Lower leg skin (tissue), 4 donors: ENCODE measurements around the gene EIF2D. TPM values are rescaled to one million over a fixed set of nuclear protein-coding genes. Genes with fewer than 3 reads are reported as not detected.

Experiments
- DNase-seq, 2 donors: peaks; one replicate each; pipeline ENCODE4 v3.0.0-alpha.2; 2019; ENCODE audit warnings: low spot score in 2 of 2
- H3K4me3 ChIP-seq: fragments of 200-600 bp; sonication (generic); 2 replicates; pipeline ENCODE4 v1.5.1; 2017; ENCODE audit warnings: mild to moderate bottlenecking, low read depth; ENCODE audit not compliant: poor library complexity, severe bottlenecking
- CTCF ChIP-seq, 3 donors: fragments of 450-650 bp; IDR thresholded peaks; one replicate each; pipeline ENCODE4 v1.5.1; 2016; ENCODE audit warnings: antibody characterized with exemption in 3 of 3, mild to moderate bottlenecking in 3 of 3, moderate library complexity in 2 of 3
- POLR2A ChIP-seq, 2 donors: fragments of 450-650 bp; IDR thresholded peaks; one replicate each; pipeline ENCODE4 v1.6.1; 2016 to 2017; ENCODE audit warnings: antibody characterized with exemption in 2 of 2, mild to moderate bottlenecking in 1 of 2, moderate library complexity in 1 of 2
- WGBS, 2 donors: methylation state at CpG; one replicate each; pipeline ENCODE4 v1.1.5; 2018; 5-methylcytosine and 5-hydroxymethylcytosine counted together
- intact Hi-C: fragments of 100-400 bp; cut with DNase I; formaldehyde crosslinking; loops from one replicate; pipeline ENCODE4 v1.15.0; 2023; ENCODE audit warnings: low total_unique reads
- total RNA-seq, 4 donors: library from RNA; depleted of rRNA; stranded (reverse); fragments of >200 nt; gene quantifications; one replicate each; pipeline ENCODE4 v1.1.0, GENCODE V29; 2016

Gene EIF2D
- total RNA-seq, 4 donors from 2014 or later = 39.7 to 57.3 (median 53.1) TPM

- intact Hi-C loops = no loop called here
- WGBS, 2 donors = 50 to 59% methylated on average over 5 to 6 of the region's 6 CpGs
- H3K4me3 ChIP-seq = no peak overlapping the region
- TF ChIP-seq CTCF (IDR thresholded peaks at IDR 0.05) (no peak), POLR2A (IDR thresholded peaks at IDR 0.05) (no peak)
- no peak for DNase-seq
Observed at GRCh38 chr1:206657751-206658150, 45.5 kb upstream of the EIF2D start.

DNA sequence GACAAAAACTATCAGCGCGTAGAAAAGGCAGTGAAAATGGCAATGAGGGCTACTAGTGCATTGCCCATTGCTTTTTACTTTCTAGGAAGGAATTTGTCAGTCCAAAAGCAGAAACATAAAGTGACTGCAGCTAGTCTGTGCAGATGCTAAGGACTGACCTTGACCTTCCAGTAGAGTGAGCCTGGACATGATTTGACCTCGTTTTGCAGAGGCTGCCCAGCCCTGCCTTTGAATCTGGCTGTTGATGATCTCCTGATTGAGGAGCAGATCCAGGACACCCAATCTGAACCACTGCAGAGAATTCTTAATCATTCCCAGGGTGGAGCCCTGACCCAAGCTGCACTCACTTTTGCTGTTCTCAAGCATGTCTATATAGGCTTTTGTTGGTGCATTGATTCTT lies 44.7 kb upstream of the EIF2D start:
- no peak overlapping the region for H3K4me3 ChIP-seq
- no peak for TF ChIP-seq POLR2A (IDR thresholded peaks at IDR 0.05)
- TF ChIP-seq CTCF (IDR thresholded peaks at IDR 0.05) = no peak
- DNase-seq = no peak
- intact Hi-C loops = no loop called here
- WGBS, 2 donors = 87 to 89% methylated on average over 3 of the region's 3 CpGs

GRCh38 chr1:206655471-206655882 lies 43.2 kb upstream of the EIF2D start:
- TF ChIP-seq CTCF (IDR thresholded peaks at IDR 0.05) (no peak), POLR2A (IDR thresholded peaks at IDR 0.05) (no peak)
- 74 to 82% methylated on average over 4 of the region's 4 CpGs for WGBS, 2 donors
- intact Hi-C loops = no loop called here
- no peak overlapping the region for H3K4me3 ChIP-seq
- no peak for DNase-seq

GRCh38 chr1:206654828-206655227 lies 42.6 kb upstream of the EIF2D start:
- 65 to 77% methylated on average over 2 of the region's 2 CpGs for WGBS, 2 donors
- no peak for TF ChIP-seq POLR2A (IDR thresholded peaks at IDR 0.05)
- TF ChIP-seq CTCF (IDR thresholded peaks at IDR 0.05) = no peak
- intact Hi-C loops = no loop called here
- no peak overlapping the region for H3K4me3 ChIP-seq
- no peak for DNase-seq

DNA sequence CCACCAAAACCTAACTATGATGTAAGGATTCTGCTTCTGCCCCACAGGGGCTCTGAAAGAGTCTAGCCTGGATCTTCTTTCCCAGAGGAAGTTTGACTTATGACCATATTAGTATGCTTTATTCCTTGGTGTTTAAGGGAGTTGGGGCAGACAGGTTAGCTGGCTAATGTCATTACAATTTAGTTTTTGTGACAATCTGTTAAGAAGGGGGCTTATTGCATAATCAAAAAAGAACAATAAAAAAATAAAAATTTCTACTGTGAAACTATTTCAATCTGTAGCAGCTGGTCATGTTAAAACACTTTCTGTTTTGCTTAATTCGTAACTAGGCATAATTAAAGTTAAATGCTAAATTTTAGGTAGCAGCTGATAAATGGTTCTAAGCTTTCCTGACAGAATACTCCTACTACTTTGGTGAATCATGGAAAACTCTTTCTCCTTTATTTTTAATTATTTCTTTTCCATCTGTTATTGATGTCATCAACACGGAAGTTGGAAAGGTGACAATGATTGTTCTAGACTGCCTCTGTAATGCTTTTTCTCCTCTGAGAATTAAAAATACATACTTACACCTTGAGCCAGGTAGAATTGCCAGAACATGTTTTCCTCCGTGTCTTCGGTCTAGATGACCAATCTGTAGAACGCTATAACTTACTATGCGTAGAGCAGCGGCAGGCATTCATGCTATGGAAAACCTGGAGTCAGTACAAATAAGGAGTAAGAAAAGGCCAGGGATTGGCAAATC lies 41.6 kb upstream of the EIF2D start:
- 44 to 58% methylated on average over 7 of the region's 7 CpGs for WGBS, 2 donors
- DNase-seq = no peak
- intact Hi-C loops = no loop called here
- no peak overlapping the region for H3K4me3 ChIP-seq
- TF ChIP-seq POLR2A (IDR thresholded peaks at IDR 0.05) = no peak
- no peak for TF ChIP-seq CTCF (IDR thresholded peaks at IDR 0.05)
